WTC11 (cell line): ENCODE results near the gene MSLN. TPM values are rescaled to one million over a fixed set of nuclear protein-coding genes. Genes with fewer than 3 reads are reported as not detected.

Source experiments
- ATAC-seq: fragments of 200-7000 bp; cut with Tn5 transposase; 2 replicates; pipeline ENCODE4 v1.10.0; 2021; ENCODE audit warnings: mild to moderate bottlenecking, moderate library complexity
- CTCF ChIA-PET: fragments of 300-600 bp; sonication (Branson Sonifier 250); formaldehyde crosslinking; loops from one replicate; lab custom pipeline; 2021; ENCODE audit warnings: antibody characterized with exemption; lab: Charles Lee
- POLR2A ChIA-PET: fragments of 350-600 bp; sonication (Branson Sonifier 250); formaldehyde crosslinking; loops from one replicate; lab custom pipeline; 2021; ENCODE audit warnings: antibody characterized with exemption; lab: Charles Lee
- DNase-seq: peaks from one replicate; pipeline ENCODE4 v3.0.0; 2021; ENCODE audit warnings: low spot score
- H3K27ac Mint-ChIP-seq: 2 replicates; pipeline ENCODE4 v1.8.0; 2021; ENCODE audit warnings: mixed read lengths
- H3K27me3 Mint-ChIP-seq: 2 replicates; pipeline ENCODE4 v1.8.0; 2021; ENCODE audit warnings: low read depth, mild to moderate bottlenecking, moderate library complexity, mixed read lengths
- H3K36me3 Mint-ChIP-seq: 2 replicates; pipeline ENCODE4 v1.8.0; 2021; ENCODE audit warnings: mixed read lengths
- H3K4me1 Mint-ChIP-seq: 2 replicates; pipeline ENCODE4 v1.8.0; 2022; ENCODE audit warnings: mixed read lengths
- H3K4me3 Mint-ChIP-seq: 2 replicates; pipeline ENCODE4 v1.8.0; 2021; ENCODE audit warnings: mild to moderate bottlenecking, moderate library complexity, mixed read lengths
- H3K9me3 Mint-ChIP-seq: 2 replicates; pipeline ENCODE4 v1.8.0; 2021; ENCODE audit warnings: mixed read lengths
- CREB1 ChIP-seq: sonication (generic); formaldehyde crosslinking; IDR thresholded peaks from 2 replicates; pipeline ENCODE4 v1.8.0; 2023; ENCODE audit warnings: mild to moderate bottlenecking, missing genetic modification reagents
- CREM ChIP-seq: sonication (generic); formaldehyde crosslinking; IDR thresholded peaks from 2 replicates; pipeline ENCODE4 v1.8.1; 2022; ENCODE audit warnings: mild to moderate bottlenecking, missing genetic modification reagents, moderate library complexity
- ESRRA ChIP-seq: sonication (generic); formaldehyde crosslinking; IDR thresholded peaks from 2 replicates; pipeline ENCODE4 v1.8.1; 2022; ENCODE audit warnings: mild to moderate bottlenecking, missing genetic modification reagents, borderline replicate concordance
- FOXK1 ChIP-seq: sonication (generic); formaldehyde crosslinking; IDR thresholded peaks from 2 replicates; pipeline ENCODE4 v1.8.0; 2022; ENCODE audit warnings: mild to moderate bottlenecking, moderate library complexity, missing genetic modification reagents
- NFE2L1 ChIP-seq: sonication (generic); formaldehyde crosslinking; IDR thresholded peaks from 2 replicates; pipeline ENCODE4 v1.8.1; 2023; ENCODE audit warnings: missing genetic modification reagents
- OVOL2 ChIP-seq: fragments of 250-450 bp; sonication (Bioruptor Pico); IDR thresholded peaks from 2 replicates; pipeline ENCODE4 v1.9.0; 2021; ENCODE audit warnings: mild to moderate bottlenecking, borderline replicate concordance
- SP1 ChIP-seq: sonication (generic); formaldehyde crosslinking; conservative IDR thresholded peaks from 2 replicates; pipeline ENCODE4 v1.8.1; 2022; ENCODE audit warnings: missing genetic modification reagents
- ZNF121 ChIP-seq: sonication (generic); formaldehyde crosslinking; IDR thresholded peaks from 2 replicates; pipeline ENCODE4 v1.8.0; 2023; ENCODE audit warnings: missing genetic modification reagents
- ZNF138 ChIP-seq: sonication (generic); formaldehyde crosslinking; conservative IDR thresholded peaks from 2 replicates; pipeline ENCODE4 v1.8.1; 2022; ENCODE audit warnings: mild to moderate bottlenecking, moderate library complexity, missing genetic modification reagents
- ZNF219 ChIP-seq: sonication (generic); formaldehyde crosslinking; IDR thresholded peaks from 2 replicates; pipeline ENCODE4 v1.8.0; 2023; ENCODE audit warnings: missing genetic modification reagents, mild to moderate bottlenecking, borderline replicate concordance
- ZNF416 ChIP-seq: fragments of 250-450 bp; sonication (Bioruptor Pico); IDR thresholded peaks from 2 replicates; pipeline ENCODE4 v1.9.0; 2021; ENCODE audit warnings: mild to moderate bottlenecking, inconsistent platforms
- ZNF423 ChIP-seq: fragments of 250-450 bp; sonication (Bioruptor Pico); IDR thresholded peaks from 2 replicates; pipeline ENCODE4 v2.1.2; 2022; ENCODE audit warnings: mild to moderate bottlenecking, moderate library complexity
- total RNA-seq: library from RNA; stranded (reverse); gene quantifications from 3 replicates; pipeline ENCODE4 v1.2.3, GENCODE V29; 2021
- TF ChIP-seq, protein P1 (sequence below): sonication (generic); formaldehyde crosslinking; IDR thresholded peaks from 2 replicates; pipeline ENCODE4 v1.8.0; 2023; ENCODE audit warnings: missing genetic modification reagents, mild to moderate bottlenecking, borderline replicate concordance
- TF ChIP-seq, protein P2 (sequence below): sonication (generic); formaldehyde crosslinking; IDR thresholded peaks from 2 replicates; pipeline ENCODE4 v1.8.1; 2023; ENCODE audit warnings: mild to moderate bottlenecking, missing genetic modification reagents
- TF ChIP-seq, protein P3 (sequence below): sonication (generic); formaldehyde crosslinking; IDR thresholded peaks from 2 replicates; pipeline ENCODE4 v1.8.1; 2022; ENCODE audit warnings: low read depth, missing genetic modification reagents, borderline replicate concordance
- TF ChIP-seq, protein P4 (sequence below): sonication (generic); formaldehyde crosslinking; IDR thresholded peaks from 2 replicates; pipeline ENCODE4 v1.8.0; 2022; ENCODE audit warnings: mild to moderate bottlenecking, missing genetic modification reagents
- TF ChIP-seq, protein P5 (sequence below): sonication (generic); formaldehyde crosslinking; IDR thresholded peaks from 2 replicates; pipeline ENCODE4 v1.8.0; 2023; ENCODE audit warnings: missing genetic modification reagents
- TF ChIP-seq, protein P6 (sequence below): sonication (generic); formaldehyde crosslinking; IDR thresholded peaks from 2 replicates; pipeline ENCODE4 v1.8.0; 2022; ENCODE audit warnings: mild to moderate bottlenecking, missing genetic modification reagents

MSLN gene
- total RNA-seq, 1 experiment from 2014 or later: 0.20 TPM

DNA sequence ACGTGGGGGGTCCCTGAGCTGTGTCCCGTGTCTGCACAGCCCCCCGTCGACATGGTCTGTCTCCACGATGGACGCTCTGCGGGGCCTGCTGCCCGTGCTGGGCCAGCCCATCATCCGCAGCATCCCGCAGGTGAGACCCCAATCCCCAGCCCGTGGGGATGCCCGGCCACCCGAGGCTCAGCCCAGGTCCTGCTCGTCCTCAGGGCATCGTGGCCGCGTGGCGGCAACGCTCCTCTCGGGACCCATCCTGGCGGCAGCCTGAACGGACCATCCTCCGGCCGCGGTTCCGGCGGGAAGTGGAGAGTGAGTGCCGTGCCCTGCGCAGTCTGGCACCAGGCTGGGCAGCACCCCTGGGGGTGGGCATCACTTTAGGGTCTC, 4.9 kb downstream of the MSLN start:
- Mint-ChIP-seq H3K27ac (no peak overlapping the region), H3K27me3 (no peaks in the 10 kb centered on the region), H3K4me3 (no peak overlapping the region), H3K36me3 (no peaks in the 10 kb centered on the region), H3K4me1 (no peaks in the 10 kb centered on the region), H3K9me3 (no peaks in the 10 kb centered on the region)
- DNase-seq: no peak
- ATAC-seq: no peak
- TF ChIP-seq ZNF138 (CRISPR knock-in tag) (no peak), CREM (CRISPR knock-in tag) (no peak), ZNF416 (CRISPR knock-in tag) (no peak), ESRRA (CRISPR knock-in tag) (no peak), FOXK1 (CRISPR knock-in tag) (no peak), SP1 (no peak)
- TF ChIP-seq, protein P1, sequence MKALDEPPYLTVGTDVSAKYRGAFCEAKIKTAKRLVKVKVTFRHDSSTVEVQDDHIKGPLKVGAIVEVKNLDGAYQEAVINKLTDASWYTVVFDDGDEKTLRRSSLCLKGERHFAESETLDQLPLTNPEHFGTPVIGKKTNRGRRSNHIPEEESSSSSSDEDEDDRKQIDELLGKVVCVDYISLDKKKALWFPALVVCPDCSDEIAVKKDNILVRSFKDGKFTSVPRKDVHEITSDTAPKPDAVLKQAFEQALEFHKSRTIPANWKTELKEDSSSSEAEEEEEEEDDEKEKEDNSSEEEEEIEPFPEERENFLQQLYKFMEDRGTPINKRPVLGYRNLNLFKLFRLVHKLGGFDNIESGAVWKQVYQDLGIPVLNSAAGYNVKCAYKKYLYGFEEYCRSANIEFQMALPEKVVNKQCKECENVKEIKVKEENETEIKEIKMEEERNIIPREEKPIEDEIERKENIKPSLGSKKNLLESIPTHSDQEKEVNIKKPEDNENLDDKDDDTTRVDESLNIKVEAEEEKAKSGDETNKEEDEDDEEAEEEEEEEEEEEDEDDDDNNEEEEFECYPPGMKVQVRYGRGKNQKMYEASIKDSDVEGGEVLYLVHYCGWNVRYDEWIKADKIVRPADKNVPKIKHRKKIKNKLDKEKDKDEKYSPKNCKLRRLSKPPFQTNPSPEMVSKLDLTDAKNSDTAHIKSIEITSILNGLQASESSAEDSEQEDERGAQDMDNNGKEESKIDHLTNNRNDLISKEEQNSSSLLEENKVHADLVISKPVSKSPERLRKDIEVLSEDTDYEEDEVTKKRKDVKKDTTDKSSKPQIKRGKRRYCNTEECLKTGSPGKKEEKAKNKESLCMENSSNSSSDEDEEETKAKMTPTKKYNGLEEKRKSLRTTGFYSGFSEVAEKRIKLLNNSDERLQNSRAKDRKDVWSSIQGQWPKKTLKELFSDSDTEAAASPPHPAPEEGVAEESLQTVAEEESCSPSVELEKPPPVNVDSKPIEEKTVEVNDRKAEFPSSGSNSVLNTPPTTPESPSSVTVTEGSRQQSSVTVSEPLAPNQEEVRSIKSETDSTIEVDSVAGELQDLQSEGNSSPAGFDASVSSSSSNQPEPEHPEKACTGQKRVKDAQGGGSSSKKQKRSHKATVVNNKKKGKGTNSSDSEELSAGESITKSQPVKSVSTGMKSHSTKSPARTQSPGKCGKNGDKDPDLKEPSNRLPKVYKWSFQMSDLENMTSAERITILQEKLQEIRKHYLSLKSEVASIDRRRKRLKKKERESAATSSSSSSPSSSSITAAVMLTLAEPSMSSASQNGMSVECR (CRISPR knock-in tag): no peak
- TF ChIP-seq, protein P2, sequence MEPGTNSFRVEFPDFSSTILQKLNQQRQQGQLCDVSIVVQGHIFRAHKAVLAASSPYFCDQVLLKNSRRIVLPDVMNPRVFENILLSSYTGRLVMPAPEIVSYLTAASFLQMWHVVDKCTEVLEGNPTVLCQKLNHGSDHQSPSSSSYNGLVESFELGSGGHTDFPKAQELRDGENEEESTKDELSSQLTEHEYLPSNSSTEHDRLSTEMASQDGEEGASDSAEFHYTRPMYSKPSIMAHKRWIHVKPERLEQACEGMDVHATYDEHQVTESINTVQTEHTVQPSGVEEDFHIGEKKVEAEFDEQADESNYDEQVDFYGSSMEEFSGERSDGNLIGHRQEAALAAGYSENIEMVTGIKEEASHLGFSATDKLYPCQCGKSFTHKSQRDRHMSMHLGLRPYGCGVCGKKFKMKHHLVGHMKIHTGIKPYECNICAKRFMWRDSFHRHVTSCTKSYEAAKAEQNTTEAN: no peak
- CTCF ChIA-PET: interaction anchor here (1.4 kb wide), 1 partner anchor 22 kb away, joined by 4 read pairs; no protein-coding TSS in a partner anchor
- POLR2A ChIA-PET: no interaction called here

DNA sequence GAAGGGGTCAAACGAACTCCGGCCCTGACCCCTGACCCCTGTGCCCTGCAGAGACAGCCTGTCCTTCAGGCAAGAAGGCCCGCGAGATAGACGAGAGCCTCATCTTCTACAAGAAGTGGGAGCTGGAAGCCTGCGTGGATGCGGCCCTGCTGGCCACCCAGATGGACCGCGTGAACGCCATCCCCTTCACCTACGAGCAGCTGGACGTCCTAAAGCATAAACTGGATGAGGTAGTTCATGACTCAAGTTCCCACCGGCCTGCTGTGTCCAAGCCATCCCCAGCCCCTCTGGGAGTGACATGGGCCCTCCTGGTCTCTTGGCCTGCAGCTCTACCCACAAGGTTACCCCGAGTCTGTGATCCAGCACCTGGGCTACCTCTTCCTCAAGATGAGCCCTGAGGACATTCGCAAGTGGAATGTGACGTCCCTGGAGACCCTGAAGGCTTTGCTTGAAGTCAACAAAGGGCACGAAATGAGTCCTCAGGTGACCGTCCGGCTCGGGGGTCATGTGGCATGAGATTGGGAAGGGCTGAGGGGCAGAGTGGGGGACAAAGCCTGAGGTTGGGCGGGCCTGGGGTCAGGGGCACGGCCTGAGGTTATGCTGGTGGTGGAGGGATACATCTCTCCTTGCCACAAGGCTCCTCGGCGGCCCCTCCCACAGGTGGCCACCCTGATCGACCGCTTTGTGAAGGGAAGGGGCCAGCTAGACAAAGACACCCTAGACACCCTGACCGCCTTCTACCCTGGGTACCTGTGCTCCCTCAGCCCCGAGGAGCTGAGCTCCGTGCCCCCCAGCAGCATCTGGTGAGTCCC, 5.7 kb downstream of the MSLN start:
- Mint-ChIP-seq H3K4me3 (no peak overlapping the region), H3K4me1 (no peaks in the 10 kb centered on the region), H3K36me3 (no peaks in the 10 kb centered on the region), H3K9me3 (no peaks in the 10 kb centered on the region), H3K27ac (peak overlapping the region; percentile 32), H3K27me3 (no peaks in the 10 kb centered on the region)
- ChIA-PET CTCF (interaction anchor here (1.4 kb wide), 1 partner anchor 23 kb away, joined by 4 read pairs; no protein-coding TSS in a partner anchor), POLR2A (no interaction called here)
- no peak for ATAC-seq
- no peak for DNase-seq
- TF ChIP-seq, protein P3, sequence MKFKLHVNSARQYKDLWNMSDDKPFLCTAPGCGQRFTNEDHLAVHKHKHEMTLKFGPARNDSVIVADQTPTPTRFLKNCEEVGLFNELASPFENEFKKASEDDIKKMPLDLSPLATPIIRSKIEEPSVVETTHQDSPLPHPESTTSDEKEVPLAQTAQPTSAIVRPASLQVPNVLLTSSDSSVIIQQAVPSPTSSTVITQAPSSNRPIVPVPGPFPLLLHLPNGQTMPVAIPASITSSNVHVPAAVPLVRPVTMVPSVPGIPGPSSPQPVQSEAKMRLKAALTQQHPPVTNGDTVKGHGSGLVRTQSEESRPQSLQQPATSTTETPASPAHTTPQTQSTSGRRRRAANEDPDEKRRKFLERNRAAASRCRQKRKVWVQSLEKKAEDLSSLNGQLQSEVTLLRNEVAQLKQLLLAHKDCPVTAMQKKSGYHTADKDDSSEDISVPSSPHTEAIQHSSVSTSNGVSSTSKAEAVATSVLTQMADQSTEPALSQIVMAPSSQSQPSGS (CRISPR knock-in tag): no peak
- TF ChIP-seq, protein P4, sequence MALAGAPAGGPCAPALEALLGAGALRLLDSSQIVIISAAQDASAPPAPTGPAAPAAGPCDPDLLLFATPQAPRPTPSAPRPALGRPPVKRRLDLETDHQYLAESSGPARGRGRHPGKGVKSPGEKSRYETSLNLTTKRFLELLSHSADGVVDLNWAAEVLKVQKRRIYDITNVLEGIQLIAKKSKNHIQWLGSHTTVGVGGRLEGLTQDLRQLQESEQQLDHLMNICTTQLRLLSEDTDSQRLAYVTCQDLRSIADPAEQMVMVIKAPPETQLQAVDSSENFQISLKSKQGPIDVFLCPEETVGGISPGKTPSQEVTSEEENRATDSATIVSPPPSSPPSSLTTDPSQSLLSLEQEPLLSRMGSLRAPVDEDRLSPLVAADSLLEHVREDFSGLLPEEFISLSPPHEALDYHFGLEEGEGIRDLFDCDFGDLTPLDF (CRISPR knock-in tag): no peak
- TF ChIP-seq ZNF219 (CRISPR knock-in tag): no peak
- TF ChIP-seq, protein P5, sequence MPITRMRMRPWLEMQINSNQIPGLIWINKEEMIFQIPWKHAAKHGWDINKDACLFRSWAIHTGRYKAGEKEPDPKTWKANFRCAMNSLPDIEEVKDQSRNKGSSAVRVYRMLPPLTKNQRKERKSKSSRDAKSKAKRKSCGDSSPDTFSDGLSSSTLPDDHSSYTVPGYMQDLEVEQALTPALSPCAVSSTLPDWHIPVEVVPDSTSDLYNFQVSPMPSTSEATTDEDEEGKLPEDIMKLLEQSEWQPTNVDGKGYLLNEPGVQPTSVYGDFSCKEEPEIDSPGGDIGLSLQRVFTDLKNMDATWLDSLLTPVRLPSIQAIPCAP (CRISPR knock-in tag): no peak
- TF ChIP-seq, protein P1 (CRISPR knock-in tag): no peak
- TF ChIP-seq OVOL2: no peak
- TF ChIP-seq CREB1 (CRISPR knock-in tag): no peak
- TF ChIP-seq ZNF423: no peak
- TF ChIP-seq, protein P6, sequence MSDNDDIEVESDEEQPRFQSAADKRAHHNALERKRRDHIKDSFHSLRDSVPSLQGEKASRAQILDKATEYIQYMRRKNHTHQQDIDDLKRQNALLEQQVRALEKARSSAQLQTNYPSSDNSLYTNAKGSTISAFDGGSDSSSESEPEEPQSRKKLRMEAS: no peak
- TF ChIP-seq ZNF121: no peak
- no peak for TF ChIP-seq NFE2L1 (CRISPR knock-in tag)
